HEK293 (cell line): Measurements from ENCODE around the gene PDE4B.

Experiments used
- CTCF ChIA-PET: fragments of 350-600 bp; formaldehyde crosslinking; extraction: SDS; loops from one replicate; lab custom pipeline; 2021; ENCODE audit warnings: antibody characterized with exemption; lab: Yijun Ruan, JAX
- POLR2A ChIA-PET: fragments of 300-600 bp; formaldehyde crosslinking; extraction: SDS; loops from one replicate; lab custom pipeline; 2020; ENCODE audit warnings: antibody characterized with exemption, inconsistent platforms; lab: Yijun Ruan, JAX
- H3K27ac ChIP-seq: fragments of 200-500 bp; sonication (Bioruptor generic); 2 replicates; pipeline ENCODE4 v1.5.1; 2014; ENCODE audit warnings: low read depth, low read length, control low read depth, inconsistent platforms; ENCODE audit errors: extremely low read depth
- H3K36me3 ChIP-seq, 2 experiments: fragments of 200-500 bp in 1 of 2; sonication (Bioruptor generic) in 1 of 2; 1 replicate in 1 of 2; 2 replicates in 1 of 2; pipeline ENCODE4 v1.5.1; 2014 to 2017; ENCODE audit warnings: inconsistent platforms in 2 of 2, low read length in 2 of 2; ENCODE audit not compliant: control insufficient read depth in 2 of 2, insufficient read depth in 1 of 2
- H3K4me1 ChIP-seq: fragments of 200-500 bp; sonication (Bioruptor generic); 2 replicates; pipeline ENCODE4 v1.5.1; 2014; ENCODE audit warnings: mild to moderate bottlenecking, low read length, inconsistent platforms; ENCODE audit not compliant: control insufficient read depth, insufficient read depth
- H3K4me3 ChIP-seq: 2 replicates; pipeline ENCODE4 v1.5.1; 2011; ENCODE audit warnings: low read depth, mild to moderate bottlenecking, control low read depth, low read length, moderate library complexity
- H3K9me3 ChIP-seq: fragments of 200-500 bp; sonication (Bioruptor generic); 2 replicates; pipeline ENCODE4 v1.5.1; 2014; ENCODE audit warnings: low read depth, low read length, inconsistent platforms; ENCODE audit not compliant: control insufficient read depth, insufficient read depth
- ATF2 ChIP-seq: fragments of 450-650 bp; formaldehyde crosslinking; IDR thresholded peaks from 2 replicates; pipeline ENCODE4 v1.5.1; 2016; ENCODE audit warnings: missing biosample characterization, missing genetic modification characterization, low read depth
- BCL6B ChIP-seq: fragments of 450-650 bp; formaldehyde crosslinking; IDR thresholded peaks from 2 replicates; pipeline ENCODE4 v1.5.1; 2017; ENCODE audit warnings: missing biosample characterization, missing genetic modification characterization
- GLIS1 ChIP-seq: fragments of 450-650 bp; formaldehyde crosslinking; IDR thresholded peaks from 2 replicates; pipeline ENCODE4 v1.5.1; 2016; ENCODE audit warnings: missing biosample characterization, missing genetic modification characterization
- KLF17 ChIP-seq: fragments of 450-650 bp; formaldehyde crosslinking; IDR thresholded peaks from 2 replicates; pipeline ENCODE4 v1.5.1; 2016; ENCODE audit warnings: missing biosample characterization, missing genetic modification characterization
- PRDM1 ChIP-seq: fragments of 450-650 bp; formaldehyde crosslinking; IDR thresholded peaks from 2 replicates; pipeline ENCODE4; 2016; ENCODE audit warnings: missing biosample characterization, missing genetic modification characterization
- YY2 ChIP-seq: fragments of 450-650 bp; formaldehyde crosslinking; IDR thresholded peaks from 2 replicates; pipeline ENCODE4 v1.5.1; 2016; ENCODE audit warnings: missing biosample characterization, missing genetic modification characterization
- ZBTB1 ChIP-seq: fragments of 450-650 bp; formaldehyde crosslinking; IDR thresholded peaks from 2 replicates; pipeline ENCODE4 v1.5.1; 2016; ENCODE audit warnings: missing biosample characterization, missing genetic modification characterization
- ZEB2 ChIP-seq: fragments of 450-650 bp; formaldehyde crosslinking; IDR thresholded peaks from 2 replicates; pipeline ENCODE4 v1.5.1; 2016; ENCODE audit warnings: missing biosample characterization, missing genetic modification characterization
- ZNF140 ChIP-seq: fragments of 450-650 bp; formaldehyde crosslinking; IDR thresholded peaks from 2 replicates; pipeline ENCODE4 v1.5.1; 2016; ENCODE audit warnings: missing biosample characterization, missing genetic modification characterization
- ZNF175 ChIP-seq: fragments of 450-650 bp; formaldehyde crosslinking; IDR thresholded peaks from 2 replicates; pipeline ENCODE4 v1.5.1; 2016; ENCODE audit warnings: missing biosample characterization, missing genetic modification characterization
- ZNF19 ChIP-seq: fragments of 450-650 bp; formaldehyde crosslinking; IDR thresholded peaks from 2 replicates; pipeline ENCODE4; 2016; ENCODE audit warnings: missing biosample characterization, missing genetic modification characterization, low read depth
- ZNF211 ChIP-seq: fragments of 450-650 bp; formaldehyde crosslinking; IDR thresholded peaks from 2 replicates; pipeline ENCODE4 v1.5.1; 2016; ENCODE audit warnings: low read depth, missing biosample characterization, missing genetic modification characterization
- ZNF26 ChIP-seq: fragments of 450-650 bp; formaldehyde crosslinking; IDR thresholded peaks from 2 replicates; pipeline ENCODE4 v1.5.1; 2016; ENCODE audit warnings: missing biosample characterization, missing genetic modification characterization
- ZNF473 ChIP-seq: fragments of 450-650 bp; formaldehyde crosslinking; IDR thresholded peaks from 2 replicates; pipeline ENCODE4 v1.5.1; 2017; ENCODE audit warnings: missing biosample characterization, missing genetic modification characterization
- ZNF529 ChIP-seq: fragments of 450-650 bp; formaldehyde crosslinking; IDR thresholded peaks from 2 replicates; pipeline ENCODE4 v1.5.1; 2017; ENCODE audit warnings: missing genetic modification characterization, missing biosample characterization; ENCODE audit not compliant: insufficient replicate concordance
- ZNF558 ChIP-seq: fragments of 450-650 bp; formaldehyde crosslinking; IDR thresholded peaks from 2 replicates; pipeline ENCODE4 v1.5.1; 2016; ENCODE audit warnings: missing biosample characterization, missing genetic modification characterization
- ZNF600 ChIP-seq: fragments of 450-650 bp; formaldehyde crosslinking; IDR thresholded peaks from 2 replicates; pipeline ENCODE4 v1.5.1; 2016; ENCODE audit warnings: missing biosample characterization, missing genetic modification characterization
- ZNF654 ChIP-seq: fragments of 450-650 bp; formaldehyde crosslinking; IDR thresholded peaks from 2 replicates; pipeline ENCODE4 v1.5.1; 2016; ENCODE audit warnings: low read depth, missing biosample characterization, missing genetic modification characterization
- ZNF660 ChIP-seq: fragments of 450-650 bp; IDR thresholded peaks from 2 replicates; pipeline ENCODE4 v1.5.1; 2018; ENCODE audit warnings: missing biosample characterization, mild to moderate bottlenecking, missing genetic modification characterization
- ZXDB ChIP-seq: fragments of 450-650 bp; formaldehyde crosslinking; IDR thresholded peaks from 2 replicates; pipeline ENCODE4 v1.5.1; 2016; ENCODE audit warnings: missing biosample characterization, missing genetic modification characterization
- TF ChIP-seq, protein P1 (sequence below): fragments of 450-650 bp; formaldehyde crosslinking; IDR thresholded peaks from 2 replicates; pipeline ENCODE4 v1.5.1; 2017; ENCODE audit warnings: missing biosample characterization, missing genetic modification characterization
- TF ChIP-seq, protein P2 (sequence below): fragments of 450-650 bp; formaldehyde crosslinking; IDR thresholded peaks from 2 replicates; pipeline ENCODE4 v1.5.1; 2017; ENCODE audit warnings: missing biosample characterization, missing genetic modification characterization

The PDE4B gene

GRCh38 chr1:66250478-66250877 is 457.8 kb downstream of the PDE4B start:
- CTCF ChIA-PET: interaction anchor here (0.9 to 6.5 kb wide), 6 partner anchors 9 to 476 kb away, joined by 3 to 127 read pairs (median 4); no protein-coding TSS in a partner anchor
- Histone ChIP-seq H3K4me3 (no peak overlapping the region), H3K4me1 (no peaks in the 10 kb centered on the region; the same call in 1 of the 2 replicates), H3K9me3 (no peaks in the 10 kb centered on the region), H3K27ac (no peak overlapping the region), H3K36me3 (no peaks in the 10 kb centered on the region)
- POLR2A ChIA-PET: no interaction called here
- TF ChIP-seq GLIS1: no peak
- no peak for TF ChIP-seq ZEB2
- no peak for TF ChIP-seq ZNF175 (tag by site-specific recombination)
- TF ChIP-seq KLF17: no peak
- TF ChIP-seq ZNF211: no peak
- no peak for TF ChIP-seq ZNF600 (tag by site-specific recombination)
- TF ChIP-seq ZNF26 (tag by site-specific recombination): no peak

DNA sequence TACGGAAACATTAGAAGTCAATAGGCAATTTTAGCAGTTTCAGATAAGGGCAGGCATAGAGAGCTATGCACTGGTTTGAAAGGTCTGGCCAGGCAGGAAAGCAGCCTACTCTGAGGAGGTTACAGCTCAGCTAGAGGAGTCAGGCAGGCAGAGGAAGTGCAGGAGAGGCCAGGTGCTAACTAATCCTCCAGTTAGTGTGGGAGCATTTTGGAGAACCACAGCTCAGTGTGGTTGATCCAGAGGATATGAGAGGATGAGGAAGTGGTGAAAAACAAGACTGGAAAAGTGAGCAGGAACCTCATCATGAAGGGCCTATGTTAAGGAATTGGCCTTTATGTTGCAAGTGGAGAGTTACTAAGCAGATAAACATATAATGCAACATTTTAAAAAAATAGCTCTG is 458.9 kb downstream of the PDE4B start:
- ChIA-PET POLR2A (no interaction called here), CTCF (interaction anchor here (0.6 to 6.5 kb wide), 12 partner anchors 9 to 1366 kb away, joined by 3 to 127 read pairs (median 4); no protein-coding TSS in a partner anchor)
- Histone ChIP-seq H3K27ac (no peak overlapping the region), H3K4me3 (no peak overlapping the region), H3K4me1 (no peaks in the 10 kb centered on the region), H3K9me3 (no peaks in the 10 kb centered on the region), H3K36me3 (no peaks in the 10 kb centered on the region)
- TF ChIP-seq ZNF558 (tag by site-specific recombination): no peak
- TF ChIP-seq, protein P1, sequence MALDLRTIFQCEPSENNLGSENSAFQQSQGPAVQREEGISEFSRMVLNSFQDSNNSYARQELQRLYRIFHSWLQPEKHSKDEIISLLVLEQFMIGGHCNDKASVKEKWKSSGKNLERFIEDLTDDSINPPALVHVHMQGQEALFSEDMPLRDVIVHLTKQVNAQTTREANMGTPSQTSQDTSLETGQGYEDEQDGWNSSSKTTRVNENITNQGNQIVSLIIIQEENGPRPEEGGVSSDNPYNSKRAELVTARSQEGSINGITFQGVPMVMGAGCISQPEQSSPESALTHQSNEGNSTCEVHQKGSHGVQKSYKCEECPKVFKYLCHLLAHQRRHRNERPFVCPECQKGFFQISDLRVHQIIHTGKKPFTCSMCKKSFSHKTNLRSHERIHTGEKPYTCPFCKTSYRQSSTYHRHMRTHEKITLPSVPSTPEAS: no peak

DNA sequence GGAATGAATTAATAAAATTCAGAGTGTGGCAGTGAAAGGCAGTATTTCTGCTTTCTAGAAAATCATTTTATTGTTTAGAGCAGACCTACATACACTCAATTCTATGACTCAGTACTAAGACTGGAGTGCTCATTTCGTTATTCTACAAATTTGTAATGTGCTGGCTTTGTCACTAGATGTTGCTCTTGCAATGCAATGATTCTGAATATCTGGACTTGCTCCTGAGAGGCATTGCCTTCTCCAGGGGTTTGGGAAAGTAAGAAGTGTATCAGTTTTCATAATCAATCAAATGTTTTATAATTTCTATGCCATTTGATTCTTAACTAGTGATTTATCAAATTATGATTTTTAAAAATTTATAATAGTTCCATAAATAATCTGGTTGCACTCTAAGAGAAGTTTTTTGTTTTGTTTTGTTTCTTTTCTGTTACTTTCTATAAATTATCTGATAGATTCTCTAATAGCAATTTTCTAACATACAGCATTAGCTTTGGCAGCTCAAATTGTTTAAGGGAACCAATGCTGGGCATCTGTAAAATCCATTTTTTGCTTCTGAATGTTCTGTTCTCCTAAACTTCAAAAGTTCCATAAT is 460.7 kb downstream of the PDE4B start:
- Histone ChIP-seq H3K4me1 (no peaks in the 10 kb centered on the region), H3K4me3 (no peak overlapping the region)
- POLR2A ChIA-PET: no interaction called here
- TF ChIP-seq ATF2 (tag by site-specific recombination): no peak
- no peak for TF ChIP-seq ZNF140
- no peak for TF ChIP-seq YY2 (tag by site-specific recombination)
- TF ChIP-seq ZXDB: 0 out of 2 replicates have a peak, but pooled peaks have one; percentile 13
- 0 out of 2 replicates have a peak, but pooled peaks have one; percentile 48 for TF ChIP-seq PRDM1 (tag by site-specific recombination)
- no peak for TF ChIP-seq ZNF529 (tag by site-specific recombination)
- TF ChIP-seq ZNF19 (tag by site-specific recombination): no peak
- TF ChIP-seq ZNF473: no peak
- TF ChIP-seq ZBTB1 (tag by site-specific recombination): no peak
- TF ChIP-seq ZNF660 (tag by site-specific recombination): peak; percentile 64; the same call in 1 of the 2 replicates
- TF ChIP-seq, protein P2, sequence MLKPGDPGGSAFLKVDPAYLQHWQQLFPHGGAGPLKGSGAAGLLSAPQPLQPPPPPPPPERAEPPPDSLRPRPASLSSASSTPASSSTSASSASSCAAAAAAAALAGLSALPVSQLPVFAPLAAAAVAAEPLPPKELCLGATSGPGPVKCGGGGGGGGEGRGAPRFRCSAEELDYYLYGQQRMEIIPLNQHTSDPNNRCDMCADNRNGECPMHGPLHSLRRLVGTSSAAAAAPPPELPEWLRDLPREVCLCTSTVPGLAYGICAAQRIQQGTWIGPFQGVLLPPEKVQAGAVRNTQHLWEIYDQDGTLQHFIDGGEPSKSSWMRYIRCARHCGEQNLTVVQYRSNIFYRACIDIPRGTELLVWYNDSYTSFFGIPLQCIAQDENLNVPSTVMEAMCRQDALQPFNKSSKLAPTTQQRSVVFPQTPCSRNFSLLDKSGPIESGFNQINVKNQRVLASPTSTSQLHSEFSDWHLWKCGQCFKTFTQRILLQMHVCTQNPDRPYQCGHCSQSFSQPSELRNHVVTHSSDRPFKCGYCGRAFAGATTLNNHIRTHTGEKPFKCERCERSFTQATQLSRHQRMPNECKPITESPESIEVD (tag by site-specific recombination): no peak
- 0 out of 2 replicates have a peak, but pooled peaks have one; percentile 40 for TF ChIP-seq BCL6B (tag by site-specific recombination)
- peak; percentile 93 for TF ChIP-seq ZNF654 (tag by site-specific recombination)
- no peak for TF ChIP-seq ZNF600 (tag by site-specific recombination)

More for the DNA sequence above, 460.7 kb downstream of the PDE4B start:
- Histone ChIP-seq H3K36me3 (no peaks in the 10 kb centered on the region), H3K27ac (no peak overlapping the region), H3K9me3 (no peaks in the 10 kb centered on the region)
- CTCF ChIA-PET: interaction anchor here (0.7 to 6.5 kb wide), 20 partner anchors 11 to 498 kb away, joined by 3 to 127 read pairs (median 4); no protein-coding TSS in a partner anchor
